Left lung (tissue), 10 donors: ENCODE measurements around the gene SRSF6. TPM values are rescaled to one million over a fixed set of nuclear protein-coding genes. Genes with fewer than 3 reads are reported as not detected.
"Not testable (repeated sequence)": the region's sequence is repeated elsewhere in the genome, so short reads cannot be mapped to it uniquely, and the experiment has no call there.

ENCODE experiments used
- ATAC-seq: fragments of 200-7000 bp; cut with Tn5 transposase; one replicate; pipeline ENCODE4 v1.9.1; 2020; ENCODE audit warnings: moderate library complexity
- DNase-seq, 4 donors: peaks; one replicate each; pipeline ENCODE4 v3.0.0-alpha.2; 2013 to 2020
- H3K27ac ChIP-seq, 2 donors: fragments of 200-600 bp; sonication (generic) in 1 of 2; one replicate each; pipeline versions ENCODE4 v1.5.0 to v1.8.0; 2020 to 2021
- H3K27me3 ChIP-seq, 2 donors: fragments of 200-600 bp; sonication (generic) in 1 of 2; one replicate each; pipeline versions ENCODE4 v1.5.0 to v1.8.0; 2020 to 2021
- H3K36me3 ChIP-seq, 2 donors: fragments of 200-600 bp; sonication (generic) in 1 of 2; one replicate each; pipeline versions ENCODE4 v1.5.0 to v1.8.0; 2020 to 2021
- H3K4me1 ChIP-seq, 2 donors: fragments of 200-600 bp; one replicate each; pipeline ENCODE4 v1.8.0; 2021
- H3K4me3 ChIP-seq, 2 donors: fragments of 200-600 bp; sonication (generic) in 1 of 2; one replicate each; pipeline versions ENCODE4 v1.5.0 to v1.8.0; 2020 to 2021; ENCODE audit warnings: mild to moderate bottlenecking in 1 of 2
- H3K9me3 ChIP-seq, 2 donors: fragments of 200-600 bp; sonication (generic) in 1 of 2; one replicate each; pipeline versions ENCODE4 v1.5.0 to v1.8.0; 2020 to 2021
- intact Hi-C, 2 donors: fragments of 100-400 bp; cut with DNase I; formaldehyde crosslinking; loops; one replicate each; pipeline versions ENCODE4 v1.11.2 to v1.14.2; 2022
- polyA plus RNA-seq, 6 donors: library from polyadenylated mRNA; unstranded; fragments of 120-200 nt; gene quantifications; one replicate each; pipeline ENCODE4 v1.2.1, GENCODE V29; 2013; ENCODE audit not compliant: insufficient read length in 6 of 6
- total RNA-seq, 2 donors: library from RNA; stranded (reverse); fragmentation: NEBNext Ultra II Directional; extraction: Animal tissue kit (Norgen Biotek cat#: 25700); gene quantifications; one replicate each; pipeline ENCODE4 v1.2.1, GENCODE V29; 2021
- TF ChIP-seq, protein P1 (sequence below), 2 donors: fragments of 200-600 bp; sonication (generic) in 1 of 2; IDR thresholded peaks; one replicate each; pipeline versions ENCODE4 v1.5.0 to v1.8.0; 2021; ENCODE audit warnings: antibody characterized with exemption in 2 of 2
- donor health status: DM: no; HTN: yes; CAD: no.
- donor health status: DM: no; HTN: no; CAD: no.

Gene SRSF6
- total and polyA plus RNA-seq, 8 donors: 134 to 424 (median 388) TPM

DNA sequence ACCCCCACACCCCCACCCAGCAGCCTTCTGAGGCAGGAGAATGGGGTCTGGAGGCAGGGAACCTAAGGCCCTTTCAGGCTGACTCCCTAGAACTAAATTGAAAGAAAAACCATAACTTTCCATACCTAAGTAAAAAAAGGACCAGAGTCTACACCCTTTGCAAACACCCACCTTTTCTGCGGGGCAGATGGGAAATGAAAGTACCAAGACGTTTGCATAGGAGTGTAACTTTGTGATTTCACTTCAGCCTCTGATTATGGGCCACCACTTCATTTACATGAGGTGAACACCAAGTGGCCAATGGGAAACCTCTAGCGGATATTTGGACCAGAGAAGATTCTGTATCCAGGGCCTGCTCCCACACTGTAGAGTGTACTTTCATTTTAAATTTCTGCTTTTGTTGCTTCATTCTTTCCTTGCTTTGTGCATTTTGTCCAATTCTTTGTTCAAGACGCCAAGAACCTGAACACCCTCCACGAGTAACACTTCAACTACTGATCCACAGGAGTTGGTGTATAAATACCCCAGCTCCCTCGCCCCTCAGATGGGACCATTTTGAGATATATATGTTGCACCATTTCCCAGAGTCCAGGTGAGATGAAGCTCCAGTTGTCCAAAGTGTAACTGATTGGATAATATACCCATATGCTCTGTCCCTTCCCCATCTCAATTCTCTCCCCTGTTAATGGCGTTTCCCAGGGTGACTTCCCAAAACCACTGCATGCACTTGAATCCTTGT, 18.9 kb upstream of the SRSF6 start:
- intact Hi-C loops: no loop called here
- no peak for ATAC-seq
- H3K36me3 ChIP-seq: no peaks in the 10 kb centered on the region
- no peak for DNase-seq
- no peak overlapping the region for H3K27ac ChIP-seq
- TF ChIP-seq, protein P1, sequence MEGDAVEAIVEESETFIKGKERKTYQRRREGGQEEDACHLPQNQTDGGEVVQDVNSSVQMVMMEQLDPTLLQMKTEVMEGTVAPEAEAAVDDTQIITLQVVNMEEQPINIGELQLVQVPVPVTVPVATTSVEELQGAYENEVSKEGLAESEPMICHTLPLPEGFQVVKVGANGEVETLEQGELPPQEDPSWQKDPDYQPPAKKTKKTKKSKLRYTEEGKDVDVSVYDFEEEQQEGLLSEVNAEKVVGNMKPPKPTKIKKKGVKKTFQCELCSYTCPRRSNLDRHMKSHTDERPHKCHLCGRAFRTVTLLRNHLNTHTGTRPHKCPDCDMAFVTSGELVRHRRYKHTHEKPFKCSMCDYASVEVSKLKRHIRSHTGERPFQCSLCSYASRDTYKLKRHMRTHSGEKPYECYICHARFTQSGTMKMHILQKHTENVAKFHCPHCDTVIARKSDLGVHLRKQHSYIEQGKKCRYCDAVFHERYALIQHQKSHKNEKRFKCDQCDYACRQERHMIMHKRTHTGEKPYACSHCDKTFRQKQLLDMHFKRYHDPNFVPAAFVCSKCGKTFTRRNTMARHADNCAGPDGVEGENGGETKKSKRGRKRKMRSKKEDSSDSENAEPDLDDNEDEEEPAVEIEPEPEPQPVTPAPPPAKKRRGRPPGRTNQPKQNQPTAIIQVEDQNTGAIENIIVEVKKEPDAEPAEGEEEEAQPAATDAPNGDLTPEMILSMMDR (IDR thresholded peaks at IDR 0.05): no peak
- H3K9me3 ChIP-seq: no peaks in the 10 kb centered on the region
- peaks cover 0 to 33% of the 10 kb centered on the region in 2 donors for H3K27me3 ChIP-seq
- no peak overlapping the region for H3K4me3 ChIP-seq
- no peaks in the 10 kb centered on the region for H3K4me1 ChIP-seq

DNA sequence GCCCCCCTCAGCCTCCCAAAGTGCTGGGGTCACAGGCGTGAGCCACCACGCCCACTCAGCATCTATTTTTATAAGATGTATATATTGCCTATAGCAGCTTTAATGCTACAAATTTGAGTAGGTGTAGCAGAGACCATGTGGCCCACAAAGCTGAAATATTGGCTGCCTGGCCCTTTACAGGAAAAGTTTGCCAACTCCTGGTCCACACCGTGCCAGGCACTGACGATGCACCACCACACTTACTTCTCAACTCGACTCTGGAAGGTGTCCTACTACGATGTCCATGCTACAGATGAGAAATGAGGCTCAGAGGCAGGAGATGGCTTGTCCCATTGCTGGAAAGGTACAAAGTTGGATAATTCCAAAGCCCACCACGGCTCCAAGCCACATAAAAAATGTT, 17.2 kb upstream of the SRSF6 start:
- H3K27me3 ChIP-seq: peaks cover 0 to 23% of the 10 kb centered on the region in 2 donors
- TF ChIP-seq, protein P1 (IDR thresholded peaks at IDR 0.05): no peak
- ATAC-seq (no peak), DNase-seq (no peak)
- no peaks in the 10 kb centered on the region for H3K9me3 ChIP-seq
- intact Hi-C loops: no loop called here
- H3K4me3 ChIP-seq: no peak overlapping the region
- no peak overlapping the region for H3K27ac ChIP-seq
- H3K36me3 ChIP-seq: no peaks in the 10 kb centered on the region
- H3K4me1 ChIP-seq: no peaks in the 10 kb centered on the region

DNA sequence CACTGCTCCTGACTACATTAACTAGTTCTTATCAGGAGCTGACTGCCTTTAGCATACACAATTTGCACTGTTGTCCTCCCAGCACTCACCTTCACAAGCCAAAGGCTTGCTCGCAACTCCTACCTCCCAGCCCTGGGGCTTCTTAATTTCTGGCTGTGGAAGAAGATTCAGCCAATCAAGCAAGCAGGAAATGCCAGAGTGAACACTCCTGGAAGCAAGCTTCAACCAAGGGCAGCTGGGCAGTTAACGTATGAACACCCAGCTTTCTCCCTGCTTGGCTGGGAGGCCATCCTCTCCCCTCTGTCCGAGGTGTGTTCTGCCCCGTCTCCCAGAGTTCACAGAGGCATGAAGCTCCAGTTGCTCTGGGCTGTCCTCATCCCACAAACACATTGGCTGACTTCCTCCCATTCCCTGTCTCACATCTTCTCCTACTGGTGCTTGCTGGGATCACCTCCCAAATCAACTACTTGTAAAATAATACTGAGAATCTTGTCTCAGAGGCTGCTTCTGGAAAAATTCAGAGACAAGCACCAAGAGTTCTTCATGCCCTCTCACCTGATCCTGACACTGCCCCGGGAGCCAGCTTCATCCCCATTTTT, 15.3 kb upstream of the SRSF6 start:
- no peak overlapping the region for H3K4me3 ChIP-seq
- H3K36me3 ChIP-seq: no peaks in the 10 kb centered on the region
- H3K4me1 ChIP-seq: no peaks in the 10 kb centered on the region
- H3K27ac ChIP-seq: no peak overlapping the region
- no peaks in the 10 kb centered on the region for H3K9me3 ChIP-seq
- no peak for DNase-seq
- peaks cover 0 to 8% of the 10 kb centered on the region in 2 donors for H3K27me3 ChIP-seq
- intact Hi-C loops: no loop called here
- TF ChIP-seq, protein P1 (IDR thresholded peaks at IDR 0.05): no peak
- ATAC-seq: no peak

GRCh38 chr20:43444107-43444506, 13.6 kb upstream of the SRSF6 start:
- ATAC-seq (no peak), DNase-seq (no peak)
- Histone ChIP-seq H3K4me1 (no peaks in the 10 kb centered on the region), H3K27me3 (peaks cover 0 to 8% of the 10 kb centered on the region in 2 donors), H3K27ac (no peak overlapping the region), H3K36me3 (no peaks in the 10 kb centered on the region), H3K4me3 (no peak overlapping the region), H3K9me3 (no peaks in the 10 kb centered on the region)
- TF ChIP-seq, protein P1 (IDR thresholded peaks at IDR 0.05): no peak
- intact Hi-C loops: no loop called here

- no peak for DNase-seq
- no peaks in the 10 kb centered on the region for H3K9me3 ChIP-seq
- no peaks in the 10 kb centered on the region for H3K4me1 ChIP-seq
- H3K27ac ChIP-seq: no peak overlapping the region
- intact Hi-C loops: no loop called here
- no peak overlapping the region for H3K4me3 ChIP-seq
- ATAC-seq: no peak
- peaks cover 0 to 28% of the 10 kb centered on the region in 2 donors for H3K27me3 ChIP-seq
- TF ChIP-seq, protein P1 (IDR thresholded peaks at IDR 0.05): no peak
- no peaks in the 10 kb centered on the region for H3K36me3 ChIP-seq
These were observed 11.3 kb upstream of the SRSF6 start for GRCh38 chr20:43446361-43446879.

- ATAC-seq, intact Hi-C loops, DNase-seq, H3K4me3 ChIP-seq, H3K9me3 ChIP-seq, H3K27ac ChIP-seq, H3K4me1 ChIP-seq, H3K36me3 ChIP-seq: not testable (repeated sequence)
- peaks cover 0 to 21% of the 10 kb centered on the region in 2 donors for H3K27me3 ChIP-seq
These were observed 9.3 kb upstream of the SRSF6 start for GRCh38 chr20:43448431-43448747.
